AG04449 (cell line): ENCODE results near the gene FAM83F.

ENCODE experiments used
- CTCF ChIA-PET: fragments of 350-600 bp; formaldehyde crosslinking; extraction: SDS; loops from one replicate; lab custom pipeline; 2021; ENCODE audit warnings: antibody characterized with exemption; lab: Yijun Ruan, JAX
- POLR2A ChIA-PET: fragments of 400-600, 350-600 bp; formaldehyde crosslinking; extraction: SDS; loops from one replicate; lab custom pipeline; 2020; ENCODE audit warnings: antibody characterized with exemption, inconsistent platforms; lab: Yijun Ruan, JAX
- DNase-seq: peaks from one replicate; pipeline ENCODE4 v3.0.0-alpha.2; 2010; ENCODE audit warnings: low read depth, low spot score
- H3K4me3 ChIP-seq: 2 replicates; pipeline ENCODE4 v1.5.1; 2011; ENCODE audit warnings: low read depth, mild to moderate bottlenecking, control low read depth, low read length
- CTCF ChIP-seq: IDR thresholded peaks from one replicate; pipeline ENCODE4 v1.5.1; 2011; ENCODE audit warnings: mild to moderate bottlenecking, moderate library complexity, low read length, control low read depth, inconsistent platforms; ENCODE audit not compliant: insufficient read depth; ENCODE audit errors: missing control alignments

Gene FAM83F

GRCh38 chr22:40081662-40082061 is 86.9 kb downstream of the FAM83F start:
- ChIA-PET POLR2A (no interaction called here), CTCF (interaction anchor here (1.3 kb wide), 1 partner anchor 111 kb away, joined by 3 read pairs; no protein-coding TSS in a partner anchor)
- no peak overlapping the region for H3K4me3 ChIP-seq
- TF ChIP-seq CTCF = no peak
- DNase-seq = no peak

- ChIA-PET POLR2A (no interaction called here), CTCF (interaction anchor here (1.3 kb wide), 1 partner anchor 110 kb away, joined by 3 read pairs; no protein-coding TSS in a partner anchor)
- no peak overlapping the region for H3K4me3 ChIP-seq
- TF ChIP-seq CTCF = no peak
- DNase-seq = no peak
Measured at GRCh38 chr22:40082184-40082583, 87.4 kb downstream of the FAM83F start.

DNA sequence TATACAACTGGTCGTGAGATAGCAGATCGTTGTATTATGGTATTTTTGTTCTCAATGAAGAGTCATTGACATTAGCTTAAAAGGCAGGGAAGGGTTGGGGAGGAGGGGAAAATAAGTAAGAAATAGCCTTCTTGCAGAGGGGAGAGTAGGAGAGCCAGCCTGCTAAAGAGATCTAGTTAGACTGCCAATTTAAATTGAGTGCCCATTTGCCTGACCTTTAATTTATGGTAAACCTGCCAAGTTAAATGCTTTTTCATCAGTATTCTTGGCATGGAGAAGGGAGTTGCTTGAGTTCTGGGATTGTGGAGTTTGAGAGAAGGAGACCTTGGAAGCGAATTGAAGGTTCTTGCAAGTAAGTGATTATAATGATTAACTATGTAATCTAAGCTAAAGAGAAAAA is 89.0 kb downstream of the FAM83F start:
- DNase-seq = no peak
- H3K4me3 ChIP-seq = no peak overlapping the region
- CTCF ChIA-PET = no interaction called here
- TF ChIP-seq CTCF = no peak
- POLR2A ChIA-PET = no interaction called here

GRCh38 chr22:40084246-40084645 is 89.5 kb downstream of the FAM83F start:
- no peak for TF ChIP-seq CTCF
- DNase-seq = no peak
- ChIA-PET POLR2A (no interaction called here), CTCF (no interaction called here)
- no peak overlapping the region for H3K4me3 ChIP-seq

GRCh38 chr22:40088818-40089217 is 94.1 kb downstream of the FAM83F start:
- POLR2A ChIA-PET = no interaction called here
- CTCF ChIA-PET = interaction anchor here (1.2 kb wide), 1 partner anchor 11 kb away, joined by 3 read pairs; no protein-coding TSS in a partner anchor
- DNase-seq = no peak
- no peak overlapping the region for H3K4me3 ChIP-seq
- TF ChIP-seq CTCF = no peak
